ENCODE measurements around the gene LRRC55.

DNA sequence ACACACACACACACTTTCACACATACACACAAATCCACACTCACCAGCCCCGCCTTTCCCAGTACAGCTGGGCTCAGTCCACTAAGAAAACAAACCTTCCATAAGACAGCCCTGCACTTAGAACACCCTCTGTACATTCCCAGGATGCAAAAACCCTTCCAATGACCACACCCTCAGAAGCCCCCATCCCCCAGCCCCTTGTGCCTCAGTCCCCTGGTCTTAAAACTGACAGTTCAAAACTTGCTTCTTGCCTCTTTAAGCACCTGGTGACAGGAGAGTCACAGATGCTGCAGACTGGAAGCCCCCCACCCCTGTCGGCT is 32.3 kb downstream of the LRRC55 start:
- no peak for TF ChIP-seq REST (IDR thresholded peaks at IDR 0.05)
- no peak for TF ChIP-seq CTCF (IDR thresholded peaks at IDR 0.05)
